ENCODE data around the gene NINJ2. TPM values are rescaled to one million over a fixed set of nuclear protein-coding genes. Genes with fewer than 3 reads are reported as not detected.
"Not testable (repeated sequence)": the region's sequence is repeated elsewhere in the genome, so short reads cannot be mapped to it uniquely, and the experiment has no call there.

NINJ2 gene
- total and polyA plus RNA-seq, 7 donors = 2.0 to 12.3 (median 7.2) TPM

- H3K27me3 ChIP-seq = no peaks in the 10 kb centered on the region
- no peaks in the 10 kb centered on the region for H3K36me3 ChIP-seq
- no peaks in the 10 kb centered on the region for H3K4me1 ChIP-seq
- intact Hi-C loops (cut with DNase I) = no loop called here
- peaks cover 0 to 12% (median 5%) of the 10 kb centered on the region in 4 donors for H3K9me3 ChIP-seq
- no peak for TF ChIP-seq POLR2A (IDR thresholded peaks at IDR 0.05)
- 58 to 79% methylated on average over 11 of the region's 11 CpGs for whole genome bisulfite sequencing, 2 donors
- H3K27ac ChIP-seq = no peak overlapping the region
- no peak overlapping the region for H3K4me3 ChIP-seq
- no peak for DNase-seq
Observed at GRCh38 chr12:701896-702539, 38.8 kb upstream of the NINJ2 start.

DNA sequence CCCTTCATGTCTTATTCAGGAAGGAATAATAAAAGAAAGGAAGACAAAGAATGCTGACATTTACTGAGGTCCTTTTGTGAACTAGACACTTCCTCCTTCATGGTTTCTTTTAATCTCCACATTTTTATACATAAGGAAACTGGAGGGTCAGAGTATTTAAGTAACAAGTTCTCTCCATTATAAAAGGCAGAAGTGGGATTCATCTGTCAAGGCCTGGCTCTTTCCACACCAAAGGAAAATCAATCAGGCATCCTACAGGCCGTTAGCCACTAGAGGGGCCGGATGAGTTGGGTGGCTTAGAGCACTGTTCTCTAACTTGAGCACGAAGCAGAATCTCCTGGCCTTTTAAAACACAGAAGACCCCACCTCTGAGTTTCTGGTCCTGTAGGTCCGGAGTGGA lies 36.8 kb upstream of the NINJ2 start:
- no peaks in the 10 kb centered on the region for H3K36me3 ChIP-seq
- no peak for DNase-seq
- no peaks in the 10 kb centered on the region for H3K4me1 ChIP-seq
- TF ChIP-seq POLR2A (IDR thresholded peaks at IDR 0.05) (no peak), EP300 (IDR thresholded peaks at IDR 0.05) (no peak), POLR2AphosphoS5 (IDR thresholded peaks at IDR 0.05) (no peak)
- TF ChIP-seq, protein P1, sequence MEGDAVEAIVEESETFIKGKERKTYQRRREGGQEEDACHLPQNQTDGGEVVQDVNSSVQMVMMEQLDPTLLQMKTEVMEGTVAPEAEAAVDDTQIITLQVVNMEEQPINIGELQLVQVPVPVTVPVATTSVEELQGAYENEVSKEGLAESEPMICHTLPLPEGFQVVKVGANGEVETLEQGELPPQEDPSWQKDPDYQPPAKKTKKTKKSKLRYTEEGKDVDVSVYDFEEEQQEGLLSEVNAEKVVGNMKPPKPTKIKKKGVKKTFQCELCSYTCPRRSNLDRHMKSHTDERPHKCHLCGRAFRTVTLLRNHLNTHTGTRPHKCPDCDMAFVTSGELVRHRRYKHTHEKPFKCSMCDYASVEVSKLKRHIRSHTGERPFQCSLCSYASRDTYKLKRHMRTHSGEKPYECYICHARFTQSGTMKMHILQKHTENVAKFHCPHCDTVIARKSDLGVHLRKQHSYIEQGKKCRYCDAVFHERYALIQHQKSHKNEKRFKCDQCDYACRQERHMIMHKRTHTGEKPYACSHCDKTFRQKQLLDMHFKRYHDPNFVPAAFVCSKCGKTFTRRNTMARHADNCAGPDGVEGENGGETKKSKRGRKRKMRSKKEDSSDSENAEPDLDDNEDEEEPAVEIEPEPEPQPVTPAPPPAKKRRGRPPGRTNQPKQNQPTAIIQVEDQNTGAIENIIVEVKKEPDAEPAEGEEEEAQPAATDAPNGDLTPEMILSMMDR (IDR thresholded peaks at IDR 0.05) = no peak
- H3K4me3 ChIP-seq = no peak overlapping the region
- 78 to 88% methylated on average over 4 of the region's 4 CpGs for WGBS, 2 donors
- intact Hi-C loops (cut with DNase I) = no loop called here
- H3K27ac ChIP-seq = no peak overlapping the region
- H3K9me3 ChIP-seq = peaks cover 0 to 12% (median 5%) of the 10 kb centered on the region in 4 donors
- no peaks in the 10 kb centered on the region for H3K27me3 ChIP-seq

DNA sequence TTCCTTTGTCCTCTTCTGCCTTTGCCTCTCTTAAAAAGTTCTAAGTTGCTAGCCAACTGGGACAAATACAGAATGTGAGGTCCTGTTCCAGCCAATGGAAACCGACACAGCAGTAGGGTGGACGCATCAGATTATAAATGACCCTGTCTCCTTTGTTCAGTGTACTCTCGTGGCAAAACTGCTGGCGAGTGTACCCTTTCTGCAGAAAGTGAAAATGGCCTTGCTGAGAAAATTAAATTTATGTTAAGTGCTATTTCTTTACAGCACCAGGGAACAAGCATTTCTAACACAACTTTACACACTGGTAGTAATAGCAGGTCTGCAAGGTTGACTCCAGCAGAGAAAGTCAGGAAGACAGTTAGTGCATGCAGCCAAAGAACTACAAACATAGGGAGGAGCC lies 35.0 kb upstream of the NINJ2 start:
- H3K27ac ChIP-seq; intact Hi-C loops (cut with DNase I); H3K27me3 ChIP-seq; H3K4me3 ChIP-seq; H3K36me3 ChIP-seq; H3K4me1 ChIP-seq; DNase-seq: not testable (repeated sequence)
- peaks cover 0 to 12% (median 5%) of the 10 kb centered on the region in 4 donors for H3K9me3 ChIP-seq
- 95% methylated on average over 4 of the region's 4 CpGs for WGBS, 2 donors

DNA sequence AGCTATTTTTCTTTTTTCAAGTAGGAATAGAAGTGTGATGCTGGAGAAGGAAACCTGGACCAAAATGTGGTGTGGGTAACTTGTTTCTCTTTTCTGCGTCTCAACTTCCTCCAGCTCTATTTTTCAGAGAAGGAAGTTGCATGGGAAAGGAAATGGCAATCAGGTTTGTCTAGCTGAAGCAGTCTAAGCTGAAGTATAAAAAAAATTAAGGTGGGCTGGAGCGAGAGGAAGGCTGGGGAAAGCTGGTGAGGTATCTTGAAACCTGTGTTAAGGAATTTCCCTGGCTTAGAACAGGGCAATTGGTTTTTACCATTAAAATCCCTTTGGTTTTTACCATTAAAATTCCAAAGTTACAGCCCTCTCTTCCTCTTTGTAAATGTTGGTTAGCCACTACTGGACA lies 34.2 kb upstream of the NINJ2 start:
- H3K36me3 ChIP-seq = no peaks in the 10 kb centered on the region
- TF ChIP-seq POLR2AphosphoS5 (IDR thresholded peaks at IDR 0.05) = no peak
- H3K4me1 ChIP-seq = no peaks in the 10 kb centered on the region
- H3K4me3 ChIP-seq = no peak overlapping the region
- no peaks in the 10 kb centered on the region for H3K27me3 ChIP-seq
- intact Hi-C loops (cut with DNase I) = no loop called here
- peaks cover 0 to 12% (median 5%) of the 10 kb centered on the region in 4 donors for H3K9me3 ChIP-seq
- no peak overlapping the region for H3K27ac ChIP-seq
- WGBS, 2 donors = 56 to 88% methylated on average over 2 of the region's 2 CpGs
- no peak for DNase-seq

GRCh38 chr12:694734-695503 lies 31.7 kb upstream of the NINJ2 start:
- WGBS, 2 donors = 91% methylated on average over 27 of the region's 27 CpGs
- DNase-seq = no peak
- Histone ChIP-seq H3K27me3 (no peaks in the 10 kb centered on the region), H3K27ac (no peak overlapping the region), H3K4me1 (no peaks in the 10 kb centered on the region), H3K4me3 (no peak overlapping the region), H3K9me3 (peaks cover 0 to 12% (median 5%) of the 10 kb centered on the region in 4 donors), H3K36me3 (no peaks in the 10 kb centered on the region)
- TF ChIP-seq POLR2AphosphoS5 (IDR thresholded peaks at IDR 0.05) (no peak), EP300 (IDR thresholded peaks at IDR 0.05) (no peak), POLR2A (IDR thresholded peaks at IDR 0.05) (no peak)
- TF ChIP-seq, protein P1 (IDR thresholded peaks at IDR 0.05) = no peak
- intact Hi-C loops (cut with DNase I) = no loop called here

DNA sequence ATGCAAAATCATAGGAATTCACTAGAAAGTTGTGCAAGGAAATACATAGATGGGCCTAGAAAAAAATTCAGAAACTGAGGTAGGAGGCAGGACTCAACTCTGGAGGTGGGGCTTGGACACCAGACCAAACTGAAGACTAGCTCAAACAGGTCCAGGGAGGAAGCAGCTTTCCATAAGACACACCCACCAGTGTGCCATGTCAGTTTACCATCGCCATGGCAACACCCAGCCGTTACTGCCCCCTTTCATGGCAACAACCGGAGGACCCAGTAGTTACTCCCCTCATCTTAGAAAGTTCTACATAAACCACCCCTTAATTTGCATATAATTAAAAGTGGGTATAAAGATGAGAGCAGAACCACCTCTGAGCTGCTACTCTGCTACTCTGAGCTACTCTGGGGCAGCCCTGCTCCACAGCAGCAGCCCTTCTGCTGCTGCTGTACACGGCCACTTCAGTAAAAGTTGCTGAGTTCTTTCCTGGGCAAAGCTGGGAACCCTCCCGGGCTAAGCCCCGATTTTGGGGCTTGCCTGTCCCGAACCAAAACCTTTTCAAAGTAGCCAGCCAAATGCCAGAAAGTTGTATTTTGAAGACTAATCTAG lies 30.8 kb upstream of the NINJ2 start:
- Histone ChIP-seq H3K27ac (no peak overlapping the region), H3K9me3 (peaks cover 0 to 12% (median 4%) of the 10 kb centered on the region in 4 donors), H3K4me1 (no peaks in the 10 kb centered on the region), H3K36me3 (no peaks in the 10 kb centered on the region), H3K4me3 (no peak overlapping the region), H3K27me3 (no peaks in the 10 kb centered on the region)
- intact Hi-C loops (cut with DNase I) = no loop called here
- DNase-seq = no peak
- 77 to 91% methylated on average over 7 of the region's 7 CpGs for WGBS, 2 donors
- TF ChIP-seq EP300 (IDR thresholded peaks at IDR 0.05) (no peak), POLR2AphosphoS5 (IDR thresholded peaks at IDR 0.05) (no peak)
- TF ChIP-seq, protein P1 (IDR thresholded peaks at IDR 0.05) = no peak

Data from sigmoid colon (tissue), 7 donors.